ENCODE data around the gene ADCY9.

Gene ADCY9

GRCh38 chr16:3974751-3975150, 141.5 kb downstream of the ADCY9 start:
- in situ Hi-C loops (cut with MboI; ENCODE audit: low sequenced_read_pairs, unreplicated experiment), result no loop called here
- DNase-seq (ENCODE audit: low spot score), result no peak
- no peak for TF ChIP-seq CTCF (IDR thresholded peaks at IDR 0.05; ENCODE audit: borderline replicate concordance, control extremely low read depth, extremely low read depth, insufficient read depth, missing control alignments)

- in situ Hi-C loops (cut with MboI; ENCODE audit: low sequenced_read_pairs, unreplicated experiment), result no loop called here
- TF ChIP-seq CTCF (IDR thresholded peaks at IDR 0.05; ENCODE audit: borderline replicate concordance, control extremely low read depth, extremely low read depth, insufficient read depth, missing control alignments), result no peak
- no peak for DNase-seq (ENCODE audit: low spot score)
Measured at GRCh38 chr16:3971706-3972105, 144.5 kb downstream of the ADCY9 start.

- DNase-seq (ENCODE audit: low spot score), result peak; percentile 73
- TF ChIP-seq CTCF (IDR thresholded peaks at IDR 0.05; ENCODE audit: borderline replicate concordance, control extremely low read depth, extremely low read depth, insufficient read depth, missing control alignments), result no peak
- in situ Hi-C loops (cut with MboI; ENCODE audit: low sequenced_read_pairs, unreplicated experiment), result no loop called here
Measured at GRCh38 chr16:3971261-3971660, 145.0 kb downstream of the ADCY9 start.

- in situ Hi-C loops (cut with MboI; ENCODE audit: low sequenced_read_pairs, unreplicated experiment), result no loop called here
- no peak for DNase-seq (ENCODE audit: low spot score)
- no peak for TF ChIP-seq CTCF (IDR thresholded peaks at IDR 0.05; ENCODE audit: borderline replicate concordance, control extremely low read depth, extremely low read depth, insufficient read depth, missing control alignments)
Measured at GRCh38 chr16:3968551-3968950, 147.7 kb downstream of the ADCY9 start.

GRCh38 chr16:3966681-3967080, 149.6 kb downstream of the ADCY9 start:
- in situ Hi-C loops (cut with MboI; ENCODE audit: low sequenced_read_pairs, unreplicated experiment), result no loop called here
- DNase-seq (ENCODE audit: low spot score), result no peak
- TF ChIP-seq CTCF (IDR thresholded peaks at IDR 0.05; ENCODE audit: borderline replicate concordance, control extremely low read depth, extremely low read depth, insufficient read depth, missing control alignments), result no peak

GRCh38 chr16:3965781-3966582, 150.3 kb downstream of the ADCY9 start:
- no peak for DNase-seq (ENCODE audit: low spot score)
- no peak for TF ChIP-seq CTCF (IDR thresholded peaks at IDR 0.05; ENCODE audit: borderline replicate concordance, control extremely low read depth, extremely low read depth, insufficient read depth, missing control alignments)
- in situ Hi-C loops (cut with MboI; ENCODE audit: low sequenced_read_pairs, unreplicated experiment), result no loop called here
